Fibroblast of the aortic adventitia (primary cell): ENCODE data around the gene SOAT2. TPM values are rescaled to one million over a fixed set of nuclear protein-coding genes. Genes with fewer than 3 reads are reported as not detected.

Experiments used
- DNase-seq: peaks from one replicate; pipeline ENCODE4 v3.0.0-alpha.2; 2010; ENCODE audit warnings: low read depth
- H3K4me3 ChIP-seq: 2 replicates; pipeline ENCODE4 v1.5.1; 2011; ENCODE audit warnings: low read depth, mild to moderate bottlenecking, control low read depth, low read length, moderate library complexity
- total RNA-seq: library from RNA; depleted of rRNA; stranded (reverse); fragments of >200 nt; gene quantifications from 2 replicates; pipeline ENCODE4 v1.2.3, GENCODE V29; 2012; ENCODE audit warnings: low replicate concordance
- TF ChIP-seq, protein P1 (sequence below): IDR thresholded peaks from 2 replicates; pipeline ENCODE4 v1.5.1; 2011; ENCODE audit warnings: mild to moderate bottlenecking, low read length, control low read depth, inconsistent platforms; ENCODE audit not compliant: insufficient read depth

The SOAT2 gene
- total RNA-seq, 1 donor: 0.09 TPM

DNA sequence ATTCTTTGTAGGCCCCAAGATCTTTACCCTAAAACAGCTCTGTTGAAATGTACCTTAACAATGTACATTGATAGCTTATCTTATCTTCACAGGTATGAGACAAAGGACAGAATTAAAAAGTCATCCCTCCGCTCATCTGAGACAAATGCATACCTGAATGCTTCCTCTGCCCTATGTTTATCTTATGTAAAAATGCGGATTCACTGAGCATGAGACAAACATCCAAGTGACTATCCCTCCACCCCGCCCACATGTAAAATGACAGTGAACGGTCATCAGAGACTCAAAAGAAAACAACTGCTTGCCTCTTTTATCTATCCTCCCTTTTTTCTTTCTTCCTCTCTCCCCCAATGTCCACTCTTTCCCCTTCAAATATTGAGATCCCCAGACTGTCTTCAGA lies 40.1 kb downstream of the SOAT2 start:
- no peak overlapping the region for H3K4me3 ChIP-seq
- no peak for DNase-seq
- TF ChIP-seq, protein P1, sequence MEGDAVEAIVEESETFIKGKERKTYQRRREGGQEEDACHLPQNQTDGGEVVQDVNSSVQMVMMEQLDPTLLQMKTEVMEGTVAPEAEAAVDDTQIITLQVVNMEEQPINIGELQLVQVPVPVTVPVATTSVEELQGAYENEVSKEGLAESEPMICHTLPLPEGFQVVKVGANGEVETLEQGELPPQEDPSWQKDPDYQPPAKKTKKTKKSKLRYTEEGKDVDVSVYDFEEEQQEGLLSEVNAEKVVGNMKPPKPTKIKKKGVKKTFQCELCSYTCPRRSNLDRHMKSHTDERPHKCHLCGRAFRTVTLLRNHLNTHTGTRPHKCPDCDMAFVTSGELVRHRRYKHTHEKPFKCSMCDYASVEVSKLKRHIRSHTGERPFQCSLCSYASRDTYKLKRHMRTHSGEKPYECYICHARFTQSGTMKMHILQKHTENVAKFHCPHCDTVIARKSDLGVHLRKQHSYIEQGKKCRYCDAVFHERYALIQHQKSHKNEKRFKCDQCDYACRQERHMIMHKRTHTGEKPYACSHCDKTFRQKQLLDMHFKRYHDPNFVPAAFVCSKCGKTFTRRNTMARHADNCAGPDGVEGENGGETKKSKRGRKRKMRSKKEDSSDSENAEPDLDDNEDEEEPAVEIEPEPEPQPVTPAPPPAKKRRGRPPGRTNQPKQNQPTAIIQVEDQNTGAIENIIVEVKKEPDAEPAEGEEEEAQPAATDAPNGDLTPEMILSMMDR: no peak

DNA sequence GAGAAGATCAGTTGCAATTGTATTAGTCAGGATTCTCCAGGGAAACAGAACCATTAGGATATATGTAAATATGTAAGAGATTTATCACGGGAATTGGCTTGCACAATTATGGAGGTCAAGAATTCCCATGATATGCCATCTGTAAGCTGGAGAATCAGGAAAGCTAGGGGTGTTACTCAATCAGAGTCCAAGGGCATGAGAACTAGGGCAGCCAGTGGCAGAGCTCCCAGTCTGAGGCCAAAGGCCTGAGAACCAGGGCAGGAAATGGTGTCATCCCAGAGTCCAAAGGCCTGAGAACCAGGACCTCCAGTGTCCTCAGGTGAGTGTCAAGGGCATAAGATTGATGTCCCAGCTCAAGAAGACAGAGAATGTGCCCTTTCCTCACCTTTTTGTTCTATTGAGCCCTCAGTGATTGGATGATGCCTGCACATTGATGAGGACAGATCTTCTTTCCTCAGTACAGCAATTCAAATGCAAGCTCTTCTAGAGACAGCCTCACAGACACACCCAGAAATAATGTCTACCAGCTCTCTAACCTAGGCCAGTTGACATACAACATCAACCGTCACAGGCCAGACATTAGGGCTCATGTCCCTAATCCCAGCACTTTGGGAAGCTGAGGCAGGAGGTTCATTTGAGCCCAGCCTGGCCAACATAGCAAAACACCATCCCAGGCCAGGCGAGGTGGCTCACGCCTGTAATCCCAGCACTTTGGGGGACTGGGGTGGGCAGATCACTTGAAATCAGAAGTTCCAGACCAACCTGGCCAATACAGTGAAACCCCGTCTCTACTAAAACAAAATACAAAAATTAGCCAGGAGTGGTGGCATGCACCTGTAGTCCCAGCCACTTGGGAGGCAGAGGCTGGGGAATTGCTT lies 42.3 kb downstream of the SOAT2 start:
- TF ChIP-seq, protein P1: no peak
- no peak overlapping the region for H3K4me3 ChIP-seq
- DNase-seq: peak; percentile 61

DNA sequence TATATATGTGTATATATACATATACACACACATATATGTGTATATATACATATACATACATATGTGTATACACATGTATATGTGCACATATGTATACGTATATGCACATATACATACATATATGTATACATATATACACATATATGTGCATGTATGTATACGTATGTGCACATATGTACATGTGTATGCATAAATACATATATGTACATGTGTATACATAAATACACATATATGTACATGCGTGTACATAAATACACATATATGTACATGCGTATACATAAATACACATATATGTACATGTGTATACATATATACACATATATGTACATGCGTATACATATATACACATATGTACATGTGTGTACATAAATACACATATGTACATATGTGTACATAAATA lies 43.9 kb downstream of the SOAT2 start:
- TF ChIP-seq, protein P1: no peak
- no peak overlapping the region for H3K4me3 ChIP-seq
- DNase-seq: no peak

DNA sequence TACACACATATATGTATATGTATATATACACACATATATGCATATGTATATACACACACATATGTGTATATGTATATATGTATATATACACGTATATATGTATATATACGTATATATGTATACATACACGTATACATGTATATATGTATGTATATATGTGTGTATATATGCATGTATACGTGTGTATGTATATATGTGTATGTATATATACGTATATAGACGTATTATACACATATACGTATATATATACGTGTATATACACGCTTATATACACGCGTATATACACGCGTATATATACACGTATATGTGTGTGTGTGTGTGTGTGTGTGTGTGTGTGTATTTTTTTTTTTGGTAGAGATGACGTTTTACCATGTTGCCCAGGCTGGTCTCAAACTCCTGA lies 44.4 kb downstream of the SOAT2 start:
- DNase-seq: no peak
- TF ChIP-seq, protein P1: no peak
- H3K4me3 ChIP-seq: no peak overlapping the region

DNA sequence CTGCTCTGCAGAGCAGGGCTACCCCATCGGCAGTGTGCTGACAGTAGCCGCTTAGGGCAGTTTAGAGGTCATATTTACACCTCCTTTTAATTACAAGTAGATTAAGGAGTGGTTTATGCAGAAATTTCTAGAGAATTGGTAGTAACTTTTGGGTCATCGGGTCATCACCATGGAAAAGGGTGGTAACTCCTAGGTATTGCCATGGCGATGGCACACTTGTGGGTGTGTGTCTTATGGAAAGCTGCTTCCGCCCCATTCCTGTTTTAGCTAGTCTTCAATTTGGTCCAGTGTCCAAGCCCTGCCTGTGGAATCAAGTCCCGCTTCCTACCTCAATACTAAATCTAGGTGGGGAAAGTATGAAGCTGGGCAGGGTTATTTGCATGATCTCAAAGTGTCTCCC lies 47.8 kb downstream of the SOAT2 start:
- TF ChIP-seq, protein P1: no peak
- DNase-seq: no peak
- H3K4me3 ChIP-seq: no peak overlapping the region

DNA sequence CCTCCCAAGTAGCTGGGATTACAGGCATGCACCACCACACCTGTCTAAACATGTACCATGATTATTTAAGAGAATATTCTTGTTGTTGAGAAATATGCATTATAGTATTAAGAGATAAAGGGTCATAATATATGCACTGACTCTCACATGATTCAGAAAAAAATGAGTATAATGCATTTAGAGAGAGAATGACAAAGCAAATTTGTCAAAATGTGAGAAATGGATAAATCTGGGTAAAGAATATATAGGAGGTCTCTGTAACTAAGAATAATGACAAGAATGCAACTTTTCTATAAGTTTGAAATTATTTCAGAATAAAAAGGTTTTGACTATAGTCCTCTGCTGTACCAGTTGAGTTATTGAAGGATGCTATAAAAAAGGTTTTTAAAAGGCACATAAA lies 49.1 kb downstream of the SOAT2 start:
- TF ChIP-seq, protein P1: no peak
- DNase-seq: no peak
- H3K4me3 ChIP-seq: no peak overlapping the region
